Vagina (tissue), 2 donors: Measurements from ENCODE around the gene ZBTB7C.

Experiments used
- CTCF ChIP-seq, 3 experiments: fragments of 450-650 bp in 2 of 3; fragments of 200-600 bp in 1 of 3; sonication (generic) in 1 of 3; IDR thresholded peaks; one replicate each; pipeline ENCODE4 v1.5.1; 2017 to 2019; ENCODE audit warnings: antibody characterized with exemption in 3 of 3, mild to moderate bottlenecking in 2 of 3, moderate library complexity in 2 of 3
- POLR2A ChIP-seq, 2 donors: fragments of 450-650 bp; IDR thresholded peaks; one replicate each; pipeline ENCODE4 v1.6.1; 2017; ENCODE audit warnings: antibody characterized with exemption in 2 of 2, mild to moderate bottlenecking in 2 of 2, moderate library complexity in 2 of 2
- POLR2AphosphoS5 ChIP-seq, 2 donors: sonication (generic); formaldehyde crosslinking; IDR thresholded peaks; one replicate each; pipeline ENCODE4 v1.9.0; 2017; ENCODE audit warnings: antibody characterized with exemption in 2 of 2, mild to moderate bottlenecking in 2 of 2, low read depth in 1 of 2; ENCODE audit not compliant: insufficient read depth in 1 of 2

GRCh38 chr18:48123324-48123723 lies 285.9 kb downstream of the ZBTB7C start:
- no peak for TF ChIP-seq POLR2AphosphoS5 (IDR thresholded peaks at IDR 0.05; ENCODE audit: insufficient read depth in 1 of 2, low read depth in 1 of 2)
- no peak for TF ChIP-seq POLR2A (IDR thresholded peaks at IDR 0.05)
- no peak for TF ChIP-seq CTCF (IDR thresholded peaks at IDR 0.05)
